Skin epidermis (tissue), 12 donors: ENCODE measurements around the gene P2RY13.

Experiments
- H3K27ac ChIP-seq, 21 experiments: fragments of 200-600 bp; sonication (generic) in 11 of 21; one replicate each; pipeline ENCODE4 v1.5.0; 2020; ENCODE audit warnings: mild to moderate bottlenecking in 3 of 21, inconsistent platforms in 2 of 21, moderate library complexity in 2 of 21
- H3K4me3 ChIP-seq, 7 experiments: fragments of 200-600 bp; sonication (generic) in 2 of 7; one replicate each; pipeline ENCODE4 v1.5.0; 2020; ENCODE audit warnings: inconsistent platforms in 2 of 7, mild to moderate bottlenecking in 2 of 7, moderate library complexity in 1 of 7

The P2RY13 gene

GRCh38 chr3:151327571-151328198 is 1.7 kb downstream of the P2RY13 start:
- peak overlapping the region in 11 of 21 experiments; percentile 1 to 66 (median 26) for H3K27ac ChIP-seq
- H3K4me3 ChIP-seq = peak overlapping the region in 4 of 7 experiments; percentile 15 to 36 (median 21)

- Histone ChIP-seq H3K4me3 (no peak overlapping the region), H3K27ac (no peak overlapping the region)
These were observed 6.8 kb downstream of the P2RY13 start for GRCh38 chr3:151322511-151322910.

GRCh38 chr3:151321526-151321925 is 7.8 kb downstream of the P2RY13 start:
- Histone ChIP-seq H3K27ac (peak overlapping the region in 2 of 21 experiments; percentile 72 to 89), H3K4me3 (no peak overlapping the region)

- H3K4me3 ChIP-seq = no peak overlapping the region
- peak overlapping the region in 15 of 21 experiments; percentile 3 to 89 (median 62) for H3K27ac ChIP-seq
These were observed 9.2 kb downstream of the P2RY13 start for GRCh38 chr3:151320131-151320530.

GRCh38 chr3:151319628-151320027 is 9.7 kb downstream of the P2RY13 start:
- peak overlapping the region in 15 of 21 experiments; percentile 3 to 89 (median 62) for H3K27ac ChIP-seq

GRCh38 chr3:151318991-151319390 is 10.4 kb downstream of the P2RY13 start:
- peak overlapping the region in 1 of 7 experiments; percentile 17 for H3K4me3 ChIP-seq
- H3K27ac ChIP-seq = peak overlapping the region in 18 of 21 experiments; percentile 4 to 89 (median 52)

More at GRCh38 chr3:151319628-151320027, 9.7 kb downstream of the P2RY13 start:
- H3K4me3 ChIP-seq = peak overlapping the region in 1 of 7 experiments; percentile 17

- Histone ChIP-seq H3K27ac (peak overlapping the region in 15 of 21 experiments; percentile 14 to 89 (median 56)), H3K4me3 (no peak overlapping the region)
These were observed 11.0 kb downstream of the P2RY13 start for GRCh38 chr3:151318313-151318712.

- H3K27ac ChIP-seq = peak within 1 kb of the TSS in 20 of 21 experiments; percentile 24 to 89 (median 78)
- H3K4me3 ChIP-seq = peak within 1 kb of the TSS; percentile 16 to 38 (median 21)
These were observed 12.9 kb downstream of the P2RY13 start, which contains the start of gene GPR87 for GRCh38 chr3:151316267-151316991. Gene GPR87 (minus strand): TSS chr3:151316820. CDS start chr3:151300100, 16,720 bp downstream.

- H3K4me3 ChIP-seq = peak overlapping the region; percentile 16 to 38 (median 21)
- peak overlapping the region in 19 of 21 experiments; percentile 49 to 89 (median 79) for H3K27ac ChIP-seq
These were observed 13.5 kb downstream of the P2RY13 start for GRCh38 chr3:151315846-151316245.

- H3K4me3 ChIP-seq = peak overlapping the region; percentile 8 to 38 (median 21)
- peak overlapping the region in 17 of 21 experiments; percentile 13 to 89 (median 80) for H3K27ac ChIP-seq
These were observed 14.2 kb downstream of the P2RY13 start for GRCh38 chr3:151315136-151315535.

GRCh38 chr3:151314593-151314992 is 14.8 kb downstream of the P2RY13 start:
- Histone ChIP-seq H3K4me3 (peak overlapping the region in 5 of 7 experiments; percentile 8 to 38 (median 24)), H3K27ac (peak overlapping the region in 17 of 21 experiments; percentile 13 to 89 (median 80))

- Histone ChIP-seq H3K4me3 (peak overlapping the region in 3 of 7 experiments; percentile 20 to 37 (median 24)), H3K27ac (peak overlapping the region in 7 of 21 experiments; percentile 72 to 89 (median 82))
These were observed 15.2 kb downstream of the P2RY13 start for GRCh38 chr3:151314137-151314536.

GRCh38 chr3:151312972-151313371 is 16.4 kb downstream of the P2RY13 start:
- Histone ChIP-seq H3K27ac (no peak overlapping the region), H3K4me3 (peak overlapping the region in 1 of 7 experiments; percentile 2)

- Histone ChIP-seq H3K27ac (peak overlapping the region in 1 of 21 experiments; percentile 33), H3K4me3 (no peak overlapping the region)
These were observed 19.8 kb downstream of the P2RY13 start for GRCh38 chr3:151309566-151309965.

GRCh38 chr3:151307583-151308488 is 21.5 kb downstream of the P2RY13 start:
- Histone ChIP-seq H3K27ac (peak overlapping the region in 6 of 21 experiments; percentile 4 to 73 (median 43)), H3K4me3 (no peak overlapping the region)

- H3K27ac ChIP-seq = peak overlapping the region in 5 of 21 experiments; percentile 8 to 79 (median 41)
- H3K4me3 ChIP-seq = no peak overlapping the region
These were observed 22.2 kb downstream of the P2RY13 start for GRCh38 chr3:151307131-151307530.

GRCh38 chr3:151306168-151306810 is 23.1 kb downstream of the P2RY13 start:
- peak overlapping the region in 16 of 21 experiments; percentile 5 to 79 (median 35) for H3K27ac ChIP-seq
- no peak overlapping the region for H3K4me3 ChIP-seq

- Histone ChIP-seq H3K4me3 (no peak overlapping the region), H3K27ac (peak overlapping the region in 16 of 21 experiments; percentile 8 to 79 (median 39))
These were observed 23.6 kb downstream of the P2RY13 start for GRCh38 chr3:151305775-151306151.
